ENCODE measurements around the gene RGS10.

DNA sequence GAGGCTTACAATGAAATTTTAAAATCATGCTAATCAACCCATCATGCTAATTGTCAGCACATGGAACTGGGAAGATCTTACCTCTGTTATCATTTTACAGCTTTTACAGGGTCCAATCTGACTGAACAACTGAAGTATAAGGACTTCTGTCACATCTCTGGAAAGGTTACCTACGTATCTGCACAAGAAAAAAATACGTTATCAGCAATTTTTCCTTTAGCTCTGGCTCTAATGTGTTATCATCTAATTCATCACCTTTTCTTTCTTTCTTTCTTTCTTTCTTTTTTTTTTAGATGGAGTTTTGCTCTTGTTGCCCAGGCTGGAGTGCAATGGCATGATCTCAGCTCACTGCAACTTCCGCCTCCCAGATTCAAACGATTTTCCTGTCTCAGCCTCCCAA, 45.6 kb upstream of the RGS10 start:
- no peak for TF ChIP-seq POLR2A (IDR thresholded peaks at IDR 0.05; ENCODE audit: low read depth)
- TF ChIP-seq, protein P1, sequence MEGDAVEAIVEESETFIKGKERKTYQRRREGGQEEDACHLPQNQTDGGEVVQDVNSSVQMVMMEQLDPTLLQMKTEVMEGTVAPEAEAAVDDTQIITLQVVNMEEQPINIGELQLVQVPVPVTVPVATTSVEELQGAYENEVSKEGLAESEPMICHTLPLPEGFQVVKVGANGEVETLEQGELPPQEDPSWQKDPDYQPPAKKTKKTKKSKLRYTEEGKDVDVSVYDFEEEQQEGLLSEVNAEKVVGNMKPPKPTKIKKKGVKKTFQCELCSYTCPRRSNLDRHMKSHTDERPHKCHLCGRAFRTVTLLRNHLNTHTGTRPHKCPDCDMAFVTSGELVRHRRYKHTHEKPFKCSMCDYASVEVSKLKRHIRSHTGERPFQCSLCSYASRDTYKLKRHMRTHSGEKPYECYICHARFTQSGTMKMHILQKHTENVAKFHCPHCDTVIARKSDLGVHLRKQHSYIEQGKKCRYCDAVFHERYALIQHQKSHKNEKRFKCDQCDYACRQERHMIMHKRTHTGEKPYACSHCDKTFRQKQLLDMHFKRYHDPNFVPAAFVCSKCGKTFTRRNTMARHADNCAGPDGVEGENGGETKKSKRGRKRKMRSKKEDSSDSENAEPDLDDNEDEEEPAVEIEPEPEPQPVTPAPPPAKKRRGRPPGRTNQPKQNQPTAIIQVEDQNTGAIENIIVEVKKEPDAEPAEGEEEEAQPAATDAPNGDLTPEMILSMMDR (IDR thresholded peaks at IDR 0.05) = no peak
- TF ChIP-seq EP300 (IDR thresholded peaks at IDR 0.05) = no peak
- TF ChIP-seq POLR2AphosphoS5 (IDR thresholded peaks at IDR 0.05) = no peak

All from esophagus muscularis mucosa (tissue), 4 donors.